ENCODE measurements around the gene MYOCOS.

DNA sequence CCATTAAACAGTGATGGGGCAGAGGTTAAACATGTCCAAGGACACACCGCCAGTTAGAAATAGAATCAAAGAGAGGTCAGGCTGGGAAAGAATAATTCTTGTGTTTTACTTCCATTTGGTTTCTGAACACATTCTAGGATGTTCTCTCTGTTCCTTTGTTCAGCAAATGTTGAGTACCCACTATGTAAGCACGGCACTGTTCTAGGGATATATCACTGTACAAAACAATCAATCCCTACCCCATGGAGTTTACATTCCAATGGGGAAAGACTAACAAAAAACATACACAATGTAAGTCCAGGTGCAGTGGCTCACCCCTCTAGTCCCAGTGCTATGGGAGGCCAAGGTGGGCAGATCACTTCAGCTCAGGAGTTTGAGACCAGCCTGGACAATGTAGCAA, 6.2 kb downstream of the MYOCOS start:
- TF ChIP-seq, protein P1, sequence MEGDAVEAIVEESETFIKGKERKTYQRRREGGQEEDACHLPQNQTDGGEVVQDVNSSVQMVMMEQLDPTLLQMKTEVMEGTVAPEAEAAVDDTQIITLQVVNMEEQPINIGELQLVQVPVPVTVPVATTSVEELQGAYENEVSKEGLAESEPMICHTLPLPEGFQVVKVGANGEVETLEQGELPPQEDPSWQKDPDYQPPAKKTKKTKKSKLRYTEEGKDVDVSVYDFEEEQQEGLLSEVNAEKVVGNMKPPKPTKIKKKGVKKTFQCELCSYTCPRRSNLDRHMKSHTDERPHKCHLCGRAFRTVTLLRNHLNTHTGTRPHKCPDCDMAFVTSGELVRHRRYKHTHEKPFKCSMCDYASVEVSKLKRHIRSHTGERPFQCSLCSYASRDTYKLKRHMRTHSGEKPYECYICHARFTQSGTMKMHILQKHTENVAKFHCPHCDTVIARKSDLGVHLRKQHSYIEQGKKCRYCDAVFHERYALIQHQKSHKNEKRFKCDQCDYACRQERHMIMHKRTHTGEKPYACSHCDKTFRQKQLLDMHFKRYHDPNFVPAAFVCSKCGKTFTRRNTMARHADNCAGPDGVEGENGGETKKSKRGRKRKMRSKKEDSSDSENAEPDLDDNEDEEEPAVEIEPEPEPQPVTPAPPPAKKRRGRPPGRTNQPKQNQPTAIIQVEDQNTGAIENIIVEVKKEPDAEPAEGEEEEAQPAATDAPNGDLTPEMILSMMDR (IDR thresholded peaks at IDR 0.05): no peak
- TF ChIP-seq EP300 (IDR thresholded peaks at IDR 0.05) (no peak), POLR2AphosphoS5 (IDR thresholded peaks at IDR 0.05) (no peak)

Measured in upper lobe of left lung (tissue), 4 donors.